NCI-H2029 treated with DMSO at 0.1 percent for 48 hours (cell line): ENCODE results near the gene RBM10.
"Not testable (repeated sequence)": the region's sequence is repeated elsewhere in the genome, so short reads cannot be mapped to it uniquely, and the experiment has no call there.

ENCODE experiments used
- DNase-seq: peaks from one replicate; lab custom pipeline; 2025; lab: John Stamatoyannopoulos, UW

Gene RBM10

DNA sequence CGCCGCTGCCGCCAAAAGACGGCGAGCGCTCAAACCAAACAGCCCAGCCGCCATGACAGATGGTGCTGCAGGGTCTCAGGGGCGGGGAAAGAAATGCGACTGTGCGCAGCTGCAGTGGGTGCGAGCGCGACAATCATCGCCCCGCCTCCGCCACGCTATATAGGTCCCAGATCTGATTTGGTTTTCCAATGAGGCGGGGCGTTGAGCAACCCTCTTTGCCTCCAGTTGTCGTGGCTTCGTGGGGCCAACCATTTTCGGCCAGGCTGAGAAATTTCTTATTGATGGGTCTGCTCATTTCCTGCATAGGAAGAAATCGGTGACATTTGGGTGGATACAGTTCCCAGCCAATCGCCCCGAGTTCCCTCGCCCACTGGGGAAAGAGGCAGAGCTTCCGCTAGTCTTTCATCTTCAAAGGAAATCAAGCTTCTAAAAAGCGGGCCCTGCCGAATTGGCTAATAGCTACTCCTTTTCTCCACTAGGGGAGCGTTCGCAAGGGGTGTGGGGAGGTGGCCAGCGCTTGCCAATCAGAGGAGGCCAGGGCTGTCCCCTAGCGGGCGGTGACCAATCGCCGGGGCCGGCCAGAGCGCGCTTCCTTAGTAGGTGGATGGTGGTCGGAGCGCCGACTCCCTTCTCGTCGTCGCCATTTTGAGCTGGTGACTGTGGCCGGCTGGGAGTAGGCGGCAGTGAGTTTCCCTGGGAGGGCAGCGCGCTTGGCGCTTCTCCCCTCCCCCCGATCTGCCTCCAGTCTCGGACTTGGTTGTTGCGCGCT lies at the start of gene RBM10, which contains the start of gene NDUFB11:
Gene RBM10, plus strand, starts transcription at position 596 of the 769 bp plus-strand sequence. CDS start 2,261 bp downstream, outside the sequence.
Gene NDUFB11, minus strand, starts transcription at position 77 of the 769 bp plus-strand sequence. Its CDS starts 23 bp downstream, at position 54.
- peak; percentile 75 for DNase-seq

DNA sequence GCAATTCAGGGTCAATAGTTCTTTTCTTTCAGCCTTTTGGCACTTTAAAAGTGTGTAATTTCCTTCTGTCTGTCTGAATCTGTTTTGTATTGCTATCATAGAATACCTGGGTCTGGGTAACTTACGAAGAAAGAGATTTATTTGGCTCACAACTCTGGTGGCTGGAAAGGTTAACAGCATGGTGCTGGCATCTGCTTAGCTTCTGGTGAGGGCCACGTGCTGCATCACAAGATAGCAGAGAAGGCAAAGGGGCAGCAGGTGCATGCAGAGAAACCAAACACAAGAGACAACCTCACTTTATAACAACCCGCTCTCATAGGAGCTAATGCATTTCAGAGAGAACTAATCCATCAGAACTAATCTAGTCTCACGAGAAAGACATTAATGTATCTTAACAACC lies 48.0 kb upstream of the RBM10 start:
- DNase-seq, result no peak

- DNase-seq, result no peak
Observed at GRCh38 chrX:47098338-47099094, 46.5 kb upstream of the RBM10 start.

DNA sequence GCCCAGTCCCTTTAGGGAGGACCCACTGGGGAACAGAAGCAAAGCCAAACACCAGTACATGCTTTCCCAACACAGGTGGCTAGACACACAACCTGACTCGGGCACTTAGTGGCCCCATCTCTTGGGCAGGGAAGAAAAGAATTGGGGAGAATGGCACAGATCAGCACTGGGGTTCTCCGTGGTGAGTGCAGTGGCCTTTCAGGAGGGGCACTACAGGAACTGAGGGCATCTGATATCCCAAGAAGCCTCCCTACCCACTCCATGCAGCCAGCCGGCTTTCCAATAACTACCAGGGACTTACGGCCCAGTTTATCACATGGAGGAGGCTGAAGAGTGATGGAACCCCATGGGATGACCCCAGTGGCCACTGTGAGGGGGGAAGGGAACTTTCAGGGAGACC lies 43.8 kb upstream of the RBM10 start:
- DNase-seq, result no peak

- DNase-seq, result not testable (repeated sequence)
Observed at GRCh38 chrX:47110936-47111615, 33.9 kb upstream of the RBM10 start.

DNA sequence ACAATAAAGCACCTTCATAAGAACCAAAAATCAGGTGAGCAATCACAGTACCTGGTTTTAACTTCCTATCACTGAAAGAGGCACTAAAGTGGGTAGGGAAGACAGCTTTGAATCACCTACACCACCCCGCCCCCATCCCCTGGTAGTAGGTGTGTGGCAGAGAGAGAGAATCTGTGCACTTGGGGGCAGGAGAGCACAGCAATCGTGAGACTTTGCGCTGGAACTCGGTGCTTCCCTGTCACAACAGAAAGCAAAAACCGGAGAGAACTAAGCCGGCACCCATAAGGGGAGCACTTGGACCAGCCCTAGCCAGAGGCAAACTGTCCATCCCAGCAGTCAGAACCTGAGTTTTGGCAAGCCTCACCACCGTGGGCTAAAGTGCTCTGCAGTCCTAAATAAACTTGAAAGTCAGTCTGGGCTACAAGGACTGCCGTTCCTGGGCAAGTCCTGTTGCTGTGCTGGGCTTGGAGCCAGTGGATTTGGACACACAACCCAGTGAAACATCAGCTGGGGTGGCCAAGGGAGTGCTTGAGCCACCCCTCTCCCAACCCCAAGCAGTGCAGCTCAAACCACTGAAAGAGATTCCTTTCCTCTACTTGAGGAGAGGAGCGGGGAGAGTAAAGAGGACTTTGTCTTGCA lies 32.6 kb upstream of the RBM10 start:
- DNase-seq, result no peak

DNA sequence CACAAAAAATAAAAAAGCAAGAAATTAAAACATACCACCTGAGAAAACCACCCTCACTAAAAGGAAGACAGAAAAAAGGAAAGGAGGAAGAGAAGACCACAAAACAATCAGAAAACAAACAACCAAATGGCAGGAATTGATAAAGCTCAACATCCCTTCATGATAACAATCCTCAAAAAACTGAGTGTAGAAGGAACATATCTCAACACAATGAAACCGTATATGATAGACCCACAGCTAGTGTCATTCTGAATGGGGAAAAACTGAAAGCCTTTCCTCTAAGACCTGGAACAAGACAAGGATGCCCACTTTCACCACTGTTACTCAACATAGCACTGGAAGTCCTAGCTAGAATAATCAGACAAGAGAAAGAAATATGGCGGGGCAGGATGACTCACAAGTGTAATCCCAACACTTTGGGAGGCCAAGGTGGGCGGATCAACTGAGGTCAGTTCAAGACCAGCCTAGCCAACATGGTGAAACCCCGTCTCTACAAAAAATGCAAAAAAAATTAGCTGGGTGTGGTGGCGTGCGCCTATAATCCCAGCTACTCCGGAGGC lies 28.4 kb upstream of the RBM10 start:
- DNase-seq, result not testable (repeated sequence)

GRCh38 chrX:47124466-47124865 lies 20.6 kb upstream of the RBM10 start:
- not testable (repeated sequence) for DNase-seq

DNA sequence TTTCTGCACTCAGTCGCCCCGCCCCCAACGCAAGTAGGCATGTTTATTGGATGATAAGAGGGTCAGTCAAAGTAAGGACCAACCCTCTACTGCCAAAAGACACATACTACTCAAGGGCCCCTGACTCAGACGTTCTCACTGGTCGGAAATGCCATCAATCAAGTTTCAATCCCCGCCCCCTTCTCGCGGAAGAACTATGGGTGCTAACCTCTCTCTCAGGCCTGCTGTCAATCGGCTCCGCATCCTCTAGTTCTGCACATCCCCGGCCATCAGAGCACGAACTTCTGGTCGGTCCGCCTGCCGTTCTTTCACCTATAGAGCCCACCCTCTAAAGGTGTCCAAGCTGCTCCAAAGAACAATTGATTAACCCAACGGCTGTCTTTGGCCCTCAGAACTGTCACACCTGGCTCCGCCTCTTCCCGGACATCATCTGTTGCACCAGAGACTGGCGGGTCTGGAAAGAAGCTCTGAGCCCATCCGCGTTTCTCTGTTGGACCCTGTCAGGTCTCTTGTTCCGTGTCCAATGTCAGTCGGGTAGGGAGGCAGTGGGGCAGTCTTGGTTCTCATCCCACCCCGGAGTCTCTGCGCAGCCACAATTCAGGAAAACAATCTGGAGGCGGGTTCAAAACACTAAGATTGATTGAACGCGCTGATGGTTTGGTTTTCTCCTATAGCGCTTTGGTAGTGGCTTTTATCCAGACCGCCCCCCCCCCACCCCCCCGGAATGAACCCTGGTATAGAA lies 15.7 kb upstream of the RBM10 start:
- peak; percentile 86 for DNase-seq

GRCh38 chrX:47129899-47130358 lies 15.1 kb upstream of the RBM10 start:
- no peak for DNase-seq

- DNase-seq, result no peak
Observed at GRCh38 chrX:47133493-47133892, 11.5 kb upstream of the RBM10 start.

DNA sequence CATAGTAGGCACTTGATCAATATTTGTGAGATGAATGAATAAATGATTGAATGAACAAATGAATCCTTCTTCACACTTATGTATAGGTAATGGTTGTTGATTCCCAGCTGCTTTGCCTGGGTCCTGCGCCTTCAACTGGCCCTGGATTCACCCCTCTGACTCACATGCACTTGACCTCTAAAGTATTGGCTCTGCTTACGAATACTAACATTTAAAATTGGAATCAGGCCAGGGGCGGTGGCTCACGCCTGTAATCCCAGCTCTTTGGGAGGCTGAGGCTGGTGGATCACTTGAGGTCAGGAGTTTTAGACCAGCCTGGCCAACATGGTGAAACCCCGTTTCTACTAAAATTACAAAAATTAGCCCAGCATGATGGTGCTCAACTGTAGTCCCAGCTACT lies 9.4 kb upstream of the RBM10 start:
- DNase-seq, result not testable (repeated sequence)

GRCh38 chrX:47138171-47138570 lies 6.8 kb upstream of the RBM10 start:
- no peak for DNase-seq

GRCh38 chrX:47143894-47144625 lies 961 bp upstream of the RBM10 start:
- no peak for DNase-seq

DNA sequence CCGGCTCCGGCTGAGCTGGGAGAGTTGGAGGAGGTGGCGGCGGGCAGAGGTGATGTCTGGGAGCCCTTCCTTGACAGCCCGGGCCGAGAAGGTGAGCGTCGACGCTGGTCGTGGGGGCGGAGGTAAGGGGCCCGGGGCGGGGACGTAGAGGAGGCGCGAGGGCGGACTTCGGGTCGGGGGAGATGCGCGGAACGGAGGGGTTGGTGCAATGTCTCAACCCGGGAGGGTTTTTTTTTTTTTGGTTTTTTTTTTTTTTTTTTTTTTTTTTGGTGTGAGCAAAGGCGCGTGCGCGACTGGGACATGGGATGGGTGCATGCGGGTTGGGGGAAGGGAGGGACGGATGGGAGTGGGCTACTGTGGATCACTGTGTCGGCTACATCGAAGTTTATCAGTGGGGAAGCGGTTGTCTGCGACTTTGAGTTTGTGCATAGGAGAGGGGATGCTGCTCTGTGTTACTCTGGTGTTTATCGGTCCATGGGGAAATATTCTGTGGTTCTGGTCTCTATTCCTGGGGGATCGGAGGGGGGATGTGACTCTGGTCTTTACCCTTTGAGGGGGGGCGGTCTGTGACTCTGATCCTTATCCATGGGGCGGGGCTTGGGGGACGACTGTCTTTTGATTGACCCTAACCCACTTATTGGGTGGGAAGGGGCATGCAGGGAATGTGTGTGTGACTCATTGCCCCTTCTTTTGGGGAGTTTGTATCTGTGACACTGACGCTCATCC lies 537 bp downstream of the RBM10 start:
- DNase-seq, result no peak

- DNase-seq, result no peak
Observed at GRCh38 chrX:47146121-47146935, 1.3 kb downstream of the RBM10 start.

DNA sequence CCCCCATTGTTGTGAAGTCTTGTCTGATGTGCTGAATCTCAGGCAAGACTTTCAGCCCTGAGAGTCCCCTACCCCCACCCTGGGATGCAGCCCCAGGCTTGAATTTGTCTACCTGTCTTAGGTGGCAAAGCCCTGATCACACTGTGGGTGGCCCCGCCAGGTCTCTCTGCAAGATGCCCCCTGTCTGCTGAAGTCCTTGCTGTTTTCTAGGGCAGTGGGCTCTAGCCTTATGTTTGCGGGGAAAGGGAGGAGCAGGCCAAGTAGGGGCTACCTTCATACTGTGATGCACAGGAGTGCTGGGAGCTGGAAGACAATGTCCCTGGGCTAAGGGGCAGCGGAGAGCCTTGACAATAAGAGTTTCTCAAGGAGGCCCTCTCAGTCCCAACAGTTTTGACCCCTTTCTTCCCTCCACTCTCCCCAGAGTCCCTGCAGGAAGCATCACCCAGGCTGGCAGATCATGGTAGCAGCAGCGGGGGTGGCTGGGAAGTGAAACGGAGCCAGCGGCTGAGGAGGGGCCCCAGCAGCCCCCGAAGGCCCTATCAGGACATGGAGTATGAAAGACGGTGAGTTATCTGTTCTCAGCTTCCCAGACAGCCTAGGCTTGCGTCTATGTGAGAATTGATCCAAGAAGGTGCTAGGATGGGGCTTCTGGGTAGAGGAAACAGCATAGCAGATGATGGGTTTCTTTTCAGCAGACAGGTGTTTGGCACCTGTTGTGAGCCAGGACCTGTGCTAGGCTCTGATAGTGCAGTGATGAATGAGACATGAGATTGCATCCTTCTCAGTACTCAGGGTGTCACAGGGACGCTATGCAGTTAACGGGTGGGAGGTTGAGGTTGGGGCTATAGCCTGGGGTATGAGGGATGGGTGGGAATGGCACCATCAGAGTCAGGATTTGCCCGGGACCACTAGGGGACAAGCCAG lies 2.2 kb downstream of the RBM10 start:
- DNase-seq, result no peak

DNA sequence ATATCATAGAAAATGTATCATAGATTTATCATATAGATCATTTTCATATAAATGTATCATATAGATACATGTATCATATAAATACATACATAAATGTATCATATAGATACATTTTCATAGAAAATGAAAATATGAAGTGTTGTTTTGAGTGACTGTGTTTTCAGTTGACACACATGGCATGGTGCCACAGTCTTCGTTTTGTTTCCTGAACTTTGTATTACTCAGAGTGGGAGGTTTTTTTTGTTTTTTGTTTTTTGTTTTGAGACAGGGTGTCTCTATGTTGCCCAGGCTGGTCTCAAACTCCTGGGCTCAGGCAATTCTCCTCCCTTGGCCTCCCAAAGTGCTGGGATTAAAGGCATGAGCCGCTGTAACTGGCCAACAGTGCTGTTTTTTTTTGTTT lies 3.9 kb downstream of the RBM10 start:
- DNase-seq, result no peak
